SK-N-SH treated with all-trans-retinoic acid at 6 μM for 48 hours (cell line): ENCODE measurements around the gene NPPA.

ENCODE experiments used
- ATAC-seq: fragments of 200-7000 bp; cut with Tn5 transposase; 3 replicates; pipeline ENCODE4 v1.9.1; 2020; ENCODE audit warnings: mild to moderate bottlenecking, moderate library complexity
- ARNTL ChIP-seq: fragments of 450-650 bp; formaldehyde crosslinking; IDR thresholded peaks from 2 replicates; pipeline ENCODE4 v1.5.0; 2020; ENCODE audit warnings: low read depth, mild to moderate bottlenecking, moderate library complexity, borderline replicate concordance
- BACH2 ChIP-seq: fragments of 250-450 bp; sonication (Bioruptor Pico); IDR thresholded peaks from 2 replicates; pipeline ENCODE4 v1.9.0; 2021; ENCODE audit warnings: mild to moderate bottlenecking, borderline replicate concordance
- CSDC2 ChIP-seq: fragments of 250-450 bp; sonication (Bioruptor Pico); IDR thresholded peaks from 2 replicates; pipeline ENCODE4 v1.5.0; 2020; ENCODE audit warnings: mild to moderate bottlenecking, moderate library complexity
- ESRRG ChIP-seq: fragments of 250-450 bp; sonication (Bioruptor Pico); IDR thresholded peaks from 2 replicates; pipeline ENCODE4 v1.6.1; 2021; ENCODE audit warnings: mild to moderate bottlenecking
- GLIS3 ChIP-seq: fragments of 250-450 bp; sonication (Bioruptor Pico); IDR thresholded peaks from 2 replicates; pipeline ENCODE4 v1.5.0; 2020; ENCODE audit warnings: mild to moderate bottlenecking, moderate library complexity
- ISL1 ChIP-seq: fragments of 250-450 bp; sonication (Bioruptor Pico); IDR thresholded peaks from 2 replicates; pipeline ENCODE4 v2.1.2; 2022; ENCODE audit warnings: mild to moderate bottlenecking, moderate library complexity
- OSR1 ChIP-seq: fragments of 250-450 bp; sonication (Bioruptor Pico); IDR thresholded peaks from 2 replicates; pipeline ENCODE4 v1.8.0; 2022; ENCODE audit warnings: moderate library complexity, mild to moderate bottlenecking, inconsistent platforms
- PPARA ChIP-seq: fragments of 250-450 bp; sonication (Bioruptor Pico); IDR thresholded peaks from 2 replicates; pipeline ENCODE4 v1.5.0; 2020; ENCODE audit warnings: mild to moderate bottlenecking, borderline replicate concordance
- RARB ChIP-seq: fragments of 250-450 bp; sonication (Bioruptor Pico); IDR thresholded peaks from 2 replicates; pipeline ENCODE4 v1.8.0; 2021; ENCODE audit warnings: mild to moderate bottlenecking, moderate library complexity
- SNAI2 ChIP-seq: fragments of 250-450 bp; sonication (Bioruptor Pico); IDR thresholded peaks from 2 replicates; pipeline ENCODE4 v1.5.0; 2020; ENCODE audit warnings: mild to moderate bottlenecking, moderate library complexity
- TCF4 ChIP-seq: fragments of 250-450 bp; sonication (Bioruptor Pico); IDR thresholded peaks from 2 replicates; pipeline ENCODE4 v1.8.0; 2021; ENCODE audit warnings: mild to moderate bottlenecking, moderate library complexity, borderline replicate concordance
- TOX ChIP-seq: fragments of 250-450 bp; sonication (Bioruptor Pico); IDR thresholded peaks from 2 replicates; pipeline ENCODE4 v1.8.0; 2021; ENCODE audit warnings: mild to moderate bottlenecking, moderate library complexity, borderline replicate concordance
- ZC3H10 ChIP-seq: fragments of 250-450 bp; sonication (Bioruptor Pico); IDR thresholded peaks from 2 replicates; pipeline ENCODE4 v1.5.1; 2021; ENCODE audit warnings: mild to moderate bottlenecking, moderate library complexity
- ZFP3 ChIP-seq: fragments of 250-450 bp; sonication (Bioruptor Pico); IDR thresholded peaks from 2 replicates; pipeline ENCODE4 v1.5.0; 2020; ENCODE audit warnings: mild to moderate bottlenecking, moderate library complexity
- ZFP30 ChIP-seq: fragments of 450-650 bp; formaldehyde crosslinking; IDR thresholded peaks from 2 replicates; pipeline ENCODE4 v1.5.0; 2022; ENCODE audit warnings: mild to moderate bottlenecking, moderate library complexity
- ZNF565 ChIP-seq: fragments of 450-650 bp; formaldehyde crosslinking; conservative IDR thresholded peaks from 2 replicates; pipeline ENCODE4 v1.5.0; 2020; ENCODE audit warnings: low read depth, mild to moderate bottlenecking, moderate library complexity
- ZNF70 ChIP-seq: fragments of 450-650 bp; formaldehyde crosslinking; IDR thresholded peaks from 2 replicates; pipeline ENCODE4 v1.5.0; 2020; ENCODE audit warnings: mild to moderate bottlenecking, moderate library complexity
- ZNF8 ChIP-seq: fragments of 450-650 bp; formaldehyde crosslinking; IDR thresholded peaks from 2 replicates; pipeline ENCODE4 v1.5.0; 2020; ENCODE audit warnings: mild to moderate bottlenecking, moderate library complexity
- TF ChIP-seq, protein P1 (sequence below): fragments of 250-450 bp; sonication (Bioruptor Pico); IDR thresholded peaks from 2 replicates; pipeline ENCODE4 v1.8.0; 2020; ENCODE audit warnings: mild to moderate bottlenecking, moderate library complexity, borderline replicate concordance
- TF ChIP-seq, protein P2 (sequence below): fragments of 250-450 bp; sonication (Bioruptor Pico); IDR thresholded peaks from 2 replicates; pipeline ENCODE4 v1.8.0; 2021; ENCODE audit warnings: low read depth, mild to moderate bottlenecking, moderate library complexity, borderline replicate concordance
- TF ChIP-seq, protein P3 (sequence below): fragments of 250-450 bp; sonication (Bioruptor Pico); IDR thresholded peaks from 2 replicates; pipeline ENCODE4 v1.5.0; 2020; ENCODE audit warnings: mild to moderate bottlenecking, moderate library complexity
- TF ChIP-seq, protein P4 (sequence below): fragments of 250-450 bp; sonication (Bioruptor Pico); IDR thresholded peaks from 2 replicates; pipeline ENCODE4 v1.5.1; 2020; ENCODE audit warnings: low read depth, mild to moderate bottlenecking, moderate library complexity

NPPA gene

DNA sequence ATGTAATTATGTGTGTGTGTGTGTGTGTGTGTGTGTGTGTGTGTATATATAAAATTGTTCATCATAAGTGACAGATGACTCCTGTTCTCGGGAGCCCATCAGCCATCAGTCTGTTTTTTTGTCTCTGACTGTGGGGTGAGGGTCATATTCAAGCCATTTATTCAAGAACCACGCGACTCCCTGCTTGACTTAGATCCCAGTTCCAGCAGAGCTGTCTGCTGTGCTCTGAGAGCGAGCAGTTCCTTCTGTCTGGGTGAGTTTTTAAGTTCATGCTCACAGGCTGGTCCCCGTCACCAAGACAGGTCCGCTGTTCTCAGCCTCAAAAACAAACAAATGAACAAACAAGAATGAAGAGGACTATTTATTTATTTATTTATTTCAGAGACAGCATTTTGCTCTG lies 29.5 kb upstream of the NPPA start:
- no peak for ATAC-seq
- TF ChIP-seq ESRRG (CRISPR knock-in tag) (no peak), ISL1 (CRISPR knock-in tag) (no peak), PPARA (CRISPR knock-in tag) (no peak), ZNF565 (CRISPR knock-in tag) (no peak), OSR1 (no peak), TOX (CRISPR knock-in tag) (no peak), ZFP30 (CRISPR knock-in tag) (no peak), SNAI2 (CRISPR knock-in tag) (no peak), ZNF70 (CRISPR knock-in tag) (no peak), GLIS3 (no peak)
- TF ChIP-seq, protein P1, sequence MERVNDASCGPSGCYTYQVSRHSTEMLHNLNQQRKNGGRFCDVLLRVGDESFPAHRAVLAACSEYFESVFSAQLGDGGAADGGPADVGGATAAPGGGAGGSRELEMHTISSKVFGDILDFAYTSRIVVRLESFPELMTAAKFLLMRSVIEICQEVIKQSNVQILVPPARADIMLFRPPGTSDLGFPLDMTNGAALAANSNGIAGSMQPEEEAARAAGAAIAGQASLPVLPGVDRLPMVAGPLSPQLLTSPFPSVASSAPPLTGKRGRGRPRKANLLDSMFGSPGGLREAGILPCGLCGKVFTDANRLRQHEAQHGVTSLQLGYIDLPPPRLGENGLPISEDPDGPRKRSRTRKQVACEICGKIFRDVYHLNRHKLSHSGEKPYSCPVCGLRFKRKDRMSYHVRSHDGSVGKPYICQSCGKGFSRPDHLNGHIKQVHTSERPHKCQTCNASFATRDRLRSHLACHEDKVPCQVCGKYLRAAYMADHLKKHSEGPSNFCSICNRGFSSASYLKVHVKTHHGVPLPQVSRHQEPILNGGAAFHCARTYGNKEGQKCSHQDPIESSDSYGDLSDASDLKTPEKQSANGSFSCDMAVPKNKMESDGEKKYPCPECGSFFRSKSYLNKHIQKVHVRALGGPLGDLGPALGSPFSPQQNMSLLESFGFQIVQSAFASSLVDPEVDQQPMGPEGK (CRISPR knock-in tag), result no peak
- TF ChIP-seq, protein P2, sequence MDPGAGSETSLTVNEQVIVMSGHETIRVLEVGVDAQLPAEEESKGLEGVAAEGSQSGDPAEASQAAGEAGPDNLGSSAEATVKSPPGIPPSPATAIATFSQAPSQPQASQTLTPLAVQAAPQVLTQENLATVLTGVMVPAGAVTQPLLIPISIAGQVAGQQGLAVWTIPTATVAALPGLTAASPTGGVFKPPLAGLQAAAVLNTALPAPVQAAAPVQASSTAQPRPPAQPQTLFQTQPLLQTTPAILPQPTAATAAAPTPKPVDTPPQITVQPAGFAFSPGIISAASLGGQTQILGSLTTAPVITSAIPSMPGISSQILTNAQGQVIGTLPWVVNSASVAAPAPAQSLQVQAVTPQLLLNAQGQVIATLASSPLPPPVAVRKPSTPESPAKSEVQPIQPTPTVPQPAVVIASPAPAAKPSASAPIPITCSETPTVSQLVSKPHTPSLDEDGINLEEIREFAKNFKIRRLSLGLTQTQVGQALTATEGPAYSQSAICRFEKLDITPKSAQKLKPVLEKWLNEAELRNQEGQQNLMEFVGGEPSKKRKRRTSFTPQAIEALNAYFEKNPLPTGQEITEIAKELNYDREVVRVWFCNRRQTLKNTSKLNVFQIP (CRISPR knock-in tag), result no peak
- TF ChIP-seq, protein P3, sequence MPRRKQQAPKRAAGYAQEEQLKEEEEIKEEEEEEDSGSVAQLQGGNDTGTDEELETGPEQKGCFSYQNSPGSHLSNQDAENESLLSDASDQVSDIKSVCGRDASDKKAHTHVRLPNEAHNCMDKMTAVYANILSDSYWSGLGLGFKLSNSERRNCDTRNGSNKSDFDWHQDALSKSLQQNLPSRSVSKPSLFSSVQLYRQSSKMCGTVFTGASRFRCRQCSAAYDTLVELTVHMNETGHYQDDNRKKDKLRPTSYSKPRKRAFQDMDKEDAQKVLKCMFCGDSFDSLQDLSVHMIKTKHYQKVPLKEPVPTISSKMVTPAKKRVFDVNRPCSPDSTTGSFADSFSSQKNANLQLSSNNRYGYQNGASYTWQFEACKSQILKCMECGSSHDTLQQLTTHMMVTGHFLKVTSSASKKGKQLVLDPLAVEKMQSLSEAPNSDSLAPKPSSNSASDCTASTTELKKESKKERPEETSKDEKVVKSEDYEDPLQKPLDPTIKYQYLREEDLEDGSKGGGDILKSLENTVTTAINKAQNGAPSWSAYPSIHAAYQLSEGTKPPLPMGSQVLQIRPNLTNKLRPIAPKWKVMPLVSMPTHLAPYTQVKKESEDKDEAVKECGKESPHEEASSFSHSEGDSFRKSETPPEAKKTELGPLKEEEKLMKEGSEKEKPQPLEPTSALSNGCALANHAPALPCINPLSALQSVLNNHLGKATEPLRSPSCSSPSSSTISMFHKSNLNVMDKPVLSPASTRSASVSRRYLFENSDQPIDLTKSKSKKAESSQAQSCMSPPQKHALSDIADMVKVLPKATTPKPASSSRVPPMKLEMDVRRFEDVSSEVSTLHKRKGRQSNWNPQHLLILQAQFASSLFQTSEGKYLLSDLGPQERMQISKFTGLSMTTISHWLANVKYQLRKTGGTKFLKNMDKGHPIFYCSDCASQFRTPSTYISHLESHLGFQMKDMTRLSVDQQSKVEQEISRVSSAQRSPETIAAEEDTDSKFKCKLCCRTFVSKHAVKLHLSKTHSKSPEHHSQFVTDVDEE, result no peak

DNA sequence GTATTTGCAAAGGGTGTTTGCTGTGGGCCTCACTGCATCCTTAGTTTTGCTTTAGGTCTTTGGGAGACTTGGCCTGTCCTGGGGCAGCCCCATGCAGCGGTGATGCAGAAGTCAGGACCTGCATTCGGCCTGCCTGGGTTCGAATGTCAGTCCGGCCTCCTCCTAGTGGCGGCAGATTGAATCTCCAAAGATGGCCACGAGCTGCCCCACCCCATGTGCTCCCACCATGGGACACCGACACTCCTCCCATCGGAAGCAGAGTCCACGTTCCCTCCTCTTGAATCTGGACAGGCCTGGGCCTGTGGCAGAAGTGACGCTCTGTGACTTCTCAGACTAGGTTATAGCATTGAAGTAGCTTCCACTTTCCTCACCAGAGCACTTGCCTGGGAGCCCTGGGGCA lies 27.5 kb upstream of the NPPA start:
- no peak for TF ChIP-seq ZFP30 (CRISPR knock-in tag)
- TF ChIP-seq OSR1, result no peak
- TF ChIP-seq ARNTL (CRISPR knock-in tag), result no peak
- no peak for TF ChIP-seq ESRRG (CRISPR knock-in tag)
- TF ChIP-seq ISL1 (CRISPR knock-in tag), result no peak
- TF ChIP-seq, protein P4, sequence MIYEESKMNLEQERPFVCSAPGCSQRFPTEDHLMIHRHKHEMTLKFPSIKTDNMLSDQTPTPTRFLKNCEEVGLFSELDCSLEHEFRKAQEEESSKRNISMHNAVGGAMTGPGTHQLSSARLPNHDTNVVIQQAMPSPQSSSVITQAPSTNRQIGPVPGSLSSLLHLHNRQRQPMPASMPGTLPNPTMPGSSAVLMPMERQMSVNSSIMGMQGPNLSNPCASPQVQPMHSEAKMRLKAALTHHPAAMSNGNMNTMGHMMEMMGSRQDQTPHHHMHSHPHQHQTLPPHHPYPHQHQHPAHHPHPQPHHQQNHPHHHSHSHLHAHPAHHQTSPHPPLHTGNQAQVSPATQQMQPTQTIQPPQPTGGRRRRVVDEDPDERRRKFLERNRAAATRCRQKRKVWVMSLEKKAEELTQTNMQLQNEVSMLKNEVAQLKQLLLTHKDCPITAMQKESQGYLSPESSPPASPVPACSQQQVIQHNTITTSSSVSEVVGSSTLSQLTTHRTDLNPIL (CRISPR knock-in tag), result no peak
- no peak for TF ChIP-seq ZNF565 (CRISPR knock-in tag)
- TF ChIP-seq TCF4 (CRISPR knock-in tag), result no peak
- TF ChIP-seq BACH2 (CRISPR knock-in tag), result no peak
- TF ChIP-seq, all 23 proteins: peak for 0
- ATAC-seq, result no peak

DNA sequence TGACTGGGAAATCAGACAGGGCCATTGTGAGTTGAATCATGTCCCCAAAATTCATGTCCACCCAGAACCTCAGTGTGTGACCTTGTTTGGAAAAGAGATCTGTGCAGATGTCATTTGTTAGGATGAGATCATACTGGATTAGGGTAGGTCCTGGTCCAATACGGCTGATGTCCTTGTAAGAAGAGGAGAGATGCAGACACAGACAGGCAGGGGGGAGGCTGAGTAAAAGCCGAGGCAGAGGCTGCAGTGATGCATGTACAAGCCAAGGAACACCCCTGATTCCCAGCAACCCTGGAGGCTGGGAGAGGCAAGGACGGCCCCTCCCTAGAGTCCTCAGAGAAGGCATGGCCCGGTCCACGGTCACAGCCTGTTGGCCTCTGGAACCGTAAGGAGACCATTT lies 27.0 kb upstream of the NPPA start:
- TF ChIP-seq, protein P1 (CRISPR knock-in tag), result no peak
- TF ChIP-seq ZFP3 (CRISPR knock-in tag), result no peak
- ATAC-seq, result no peak

DNA sequence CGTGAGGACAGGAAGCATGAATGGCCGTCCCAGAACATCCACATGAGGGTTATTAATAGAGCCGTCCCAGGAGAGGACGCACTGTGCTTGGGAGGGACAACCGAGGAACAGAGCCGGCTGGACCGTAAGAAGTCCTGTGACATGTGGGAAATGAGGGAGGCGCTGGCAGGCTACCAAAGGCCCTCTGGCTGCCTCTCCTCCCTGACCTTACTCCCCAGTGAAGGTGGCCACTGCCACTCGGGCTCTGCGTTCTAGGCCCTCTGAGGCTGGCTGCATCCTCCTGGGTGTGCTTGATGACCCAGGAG lies 26.6 kb upstream of the NPPA start:
- no peak for ATAC-seq
- no peak for TF ChIP-seq RARB (CRISPR knock-in tag)
- no peak for TF ChIP-seq ZNF8 (CRISPR knock-in tag)
- TF ChIP-seq, protein P3, result no peak
- no peak for TF ChIP-seq ZFP3 (CRISPR knock-in tag)
- no peak for TF ChIP-seq TOX (CRISPR knock-in tag)
- no peak for TF ChIP-seq ZC3H10
- TF ChIP-seq CSDC2 (CRISPR knock-in tag), result no peak
- TF ChIP-seq SNAI2 (CRISPR knock-in tag), result no peak
- no peak for TF ChIP-seq ZFP30 (CRISPR knock-in tag)
- TF ChIP-seq ISL1 (CRISPR knock-in tag), result no peak
